NCI-H460 (cell line): ENCODE measurements around the gene TIAM2. TPM values are rescaled to one million over a fixed set of nuclear protein-coding genes. Genes with fewer than 3 reads are reported as not detected.
"Not testable (repeated sequence)": the region's sequence is repeated elsewhere in the genome, so short reads cannot be mapped to it uniquely, and the experiment has no call there.

ENCODE experiments used
- DNase-seq: peaks from one replicate; pipeline ENCODE4 v3.0.0-alpha.2; 2016; ENCODE audit warnings: low read depth; ENCODE audit errors: extremely low read depth
- total RNA-seq: library from RNA; depleted of rRNA; stranded (reverse); fragments of >200 nt; shearing (Covaris generic); gene quantifications from 2 replicates; pipeline ENCODE4 v1.2.3, GENCODE V29; 2014

Gene TIAM2
- total RNA-seq, 1 experiment from 2014 or later = 2.8 TPM

- DNase-seq = no peak
These were observed 192.0 kb downstream of the TIAM2 start for GRCh38 chr6:155187106-155187505.

DNA sequence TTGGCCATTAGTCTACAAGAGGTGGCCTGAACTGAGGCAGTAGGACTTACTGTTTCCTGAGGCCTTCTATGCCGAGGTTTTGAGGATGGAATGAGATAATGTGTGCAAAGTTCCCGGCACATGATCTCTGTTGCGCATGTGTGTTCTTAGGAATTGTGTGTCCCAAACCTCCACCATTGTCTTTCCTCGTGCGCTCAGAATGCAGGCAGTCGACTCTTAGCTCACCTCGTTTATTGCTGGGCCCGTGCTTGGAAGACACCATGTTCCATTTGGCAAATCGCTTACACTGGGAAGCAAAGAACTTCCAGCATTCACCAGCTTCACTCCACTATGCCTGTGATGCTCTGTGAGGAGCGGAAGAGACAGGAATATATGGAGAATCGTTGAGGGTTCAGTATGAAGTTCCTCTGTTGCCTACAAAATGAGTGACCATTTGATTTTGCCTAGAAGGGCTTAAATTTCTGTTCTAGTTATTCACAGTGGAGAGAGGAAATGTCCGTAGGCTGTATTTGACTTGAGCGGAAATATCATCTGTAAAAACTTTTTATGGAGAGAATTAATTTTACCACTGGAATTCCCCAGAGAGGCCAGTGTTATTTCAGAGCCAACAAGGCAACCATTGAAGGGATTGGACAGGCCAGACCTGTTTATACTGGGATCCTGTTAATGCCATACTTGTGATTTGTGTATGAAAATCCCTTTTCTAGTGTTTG lies 193.0 kb downstream of the TIAM2 start:
- DNase-seq = no peak

- DNase-seq = no peak
These were observed 193.8 kb downstream of the TIAM2 start for GRCh38 chr6:155188707-155189496.

GRCh38 chr6:155190677-155191076 lies 195.6 kb downstream of the TIAM2 start:
- DNase-seq = no peak

DNA sequence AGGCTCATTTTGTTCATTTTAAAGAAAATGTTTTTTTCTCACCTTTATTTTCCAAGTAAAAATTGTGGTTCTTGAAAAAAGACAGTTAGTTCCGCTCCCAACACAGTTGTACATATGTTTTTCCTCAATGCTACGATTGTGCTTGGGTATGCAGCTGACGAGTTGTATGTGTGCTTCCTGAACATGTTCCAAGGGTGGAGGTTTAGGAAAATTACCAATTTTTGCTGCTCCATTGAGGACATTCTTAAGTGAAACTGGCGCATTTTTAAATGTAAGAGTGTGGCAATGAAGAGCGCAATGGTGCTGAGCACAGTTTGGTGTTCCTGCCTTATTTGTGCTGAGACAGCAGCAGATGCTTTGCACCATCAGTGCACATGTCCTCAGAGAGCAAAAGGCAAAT lies 198.4 kb downstream of the TIAM2 start:
- no peak for DNase-seq

- no peak for DNase-seq
These were observed 199.3 kb downstream of the TIAM2 start for GRCh38 chr6:155194399-155194798.

GRCh38 chr6:155195903-155196302 lies 200.8 kb downstream of the TIAM2 start:
- no peak for DNase-seq

GRCh38 chr6:155196911-155197310 lies 201.8 kb downstream of the TIAM2 start:
- no peak for DNase-seq

GRCh38 chr6:155197932-155198331 lies 202.8 kb downstream of the TIAM2 start:
- no peak for DNase-seq

- no peak for DNase-seq
These were observed 204.9 kb downstream of the TIAM2 start for GRCh38 chr6:155200012-155200411.

DNA sequence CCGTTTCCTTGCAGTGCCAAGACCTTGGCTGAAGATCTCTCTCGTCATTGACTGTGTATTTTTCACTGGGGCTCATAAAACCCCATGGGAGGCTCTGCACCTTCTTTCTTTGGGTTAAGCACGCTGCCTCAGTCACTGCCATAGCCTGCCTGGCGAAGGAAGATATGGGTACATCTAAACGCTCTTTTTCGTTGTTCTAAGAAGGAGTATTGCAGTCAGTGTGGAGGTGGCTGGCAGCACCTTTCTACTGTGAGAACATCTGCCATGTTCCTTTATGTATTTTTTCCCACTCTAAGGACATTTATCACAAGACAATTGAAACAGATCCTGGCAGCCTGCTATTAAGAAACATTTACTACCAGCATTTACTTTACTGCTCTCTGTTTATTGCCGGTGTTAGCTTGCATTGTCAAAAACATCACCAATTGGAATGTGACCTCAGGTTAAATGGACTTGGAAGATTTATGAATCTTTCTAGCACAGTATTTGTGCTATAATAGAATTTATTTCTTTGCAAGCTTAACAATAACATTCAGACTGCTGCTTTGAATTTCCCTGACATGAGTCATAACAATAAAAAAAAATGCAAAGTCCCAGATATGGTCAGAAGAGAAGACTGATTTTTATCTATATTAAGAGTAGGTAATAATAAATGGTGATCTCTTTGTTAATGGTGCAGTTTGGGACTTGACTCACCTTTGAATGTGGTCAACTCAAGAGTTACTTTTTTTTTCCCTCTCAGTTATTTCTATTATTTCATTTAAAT lies 206.5 kb downstream of the TIAM2 start:
- no peak for DNase-seq

GRCh38 chr6:155207223-155207622 lies 212.1 kb downstream of the TIAM2 start:
- DNase-seq = no peak

DNA sequence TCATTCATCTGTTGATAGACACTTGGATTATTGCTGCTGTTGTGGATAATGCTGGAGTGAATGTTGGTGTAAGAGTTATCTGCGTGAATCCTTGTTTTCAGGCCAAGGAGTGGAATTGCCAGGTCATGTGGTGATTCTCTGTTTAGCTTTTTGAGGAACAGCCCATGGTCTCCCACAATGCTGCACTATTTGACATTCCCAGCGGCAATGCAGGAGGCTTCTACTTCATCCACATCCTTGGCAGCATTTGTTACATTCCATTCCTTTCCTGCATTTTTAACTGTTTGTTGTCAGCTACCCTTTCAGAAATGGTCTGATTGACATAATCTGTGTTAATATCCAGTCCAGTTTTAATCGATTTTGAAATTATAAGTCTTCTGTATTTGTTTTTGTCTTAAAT lies 217.0 kb downstream of the TIAM2 start:
- no peak for DNase-seq

DNA sequence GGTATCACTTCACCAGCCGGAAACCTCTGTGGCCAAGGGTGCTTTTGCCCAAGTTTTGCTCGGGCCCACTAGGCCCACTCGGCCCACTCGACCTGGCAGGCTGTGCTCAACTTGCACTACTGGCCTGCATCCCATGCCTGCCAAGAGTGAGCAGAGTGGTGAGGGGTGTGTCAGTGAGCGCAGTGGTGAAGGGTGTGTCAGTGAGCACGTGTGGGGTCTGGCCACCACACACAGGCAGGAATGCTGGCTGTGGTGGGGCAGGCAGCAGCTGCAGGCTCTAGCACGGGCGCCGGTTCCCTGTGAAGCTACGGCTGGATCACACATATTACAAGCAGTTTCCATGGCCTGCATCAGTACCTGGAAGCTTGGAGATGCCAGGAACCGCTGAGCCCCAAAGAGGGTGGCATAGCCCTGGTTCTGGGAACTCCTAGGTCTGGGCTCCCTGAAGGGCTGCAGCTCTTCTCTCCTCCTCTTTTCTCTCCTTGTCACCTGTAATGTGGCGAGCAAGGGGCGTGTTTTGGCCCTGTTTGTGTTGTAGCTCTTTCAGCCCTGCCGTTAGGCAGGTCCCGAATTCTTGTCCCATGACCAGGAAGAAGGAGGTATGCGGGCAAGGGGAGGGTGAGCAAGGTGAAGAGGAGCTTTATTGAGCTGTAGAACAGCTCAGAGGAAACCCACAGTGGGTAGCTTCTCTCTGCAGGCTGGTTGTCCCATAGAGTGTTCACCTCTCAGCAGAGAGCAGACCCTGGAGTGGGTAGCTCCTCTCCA lies 217.7 kb downstream of the TIAM2 start:
- DNase-seq = no peak

GRCh38 chr6:155213611-155214372 lies 218.7 kb downstream of the TIAM2 start:
- DNase-seq = no peak

DNA sequence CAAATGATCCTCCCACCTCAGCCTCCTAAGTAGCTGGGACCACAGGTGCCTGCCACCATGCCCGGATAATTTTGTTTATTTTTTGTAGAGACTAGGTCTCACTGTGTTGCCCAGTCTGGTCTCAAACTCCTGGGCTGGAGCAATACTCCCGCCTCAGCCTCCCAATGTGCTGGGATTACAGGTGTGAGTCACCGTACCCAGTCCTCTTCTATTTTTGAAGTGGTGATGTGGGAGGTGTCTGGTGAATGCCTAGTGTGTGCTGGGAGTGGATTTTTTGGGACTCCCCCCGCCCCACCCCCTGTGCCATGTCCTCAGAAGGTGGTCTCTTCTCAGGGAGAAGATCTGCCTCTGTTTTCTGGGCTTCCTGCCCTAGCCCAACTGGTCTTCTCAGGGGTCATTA lies 220.8 kb downstream of the TIAM2 start:
- DNase-seq = no peak

GRCh38 chr6:155216312-155217046 lies 221.4 kb downstream of the TIAM2 start:
- no peak for DNase-seq

- DNase-seq = not testable (repeated sequence)
These were observed 223.6 kb downstream of the TIAM2 start for GRCh38 chr6:155218711-155219110.

GRCh38 chr6:155219299-155219698 lies 224.2 kb downstream of the TIAM2 start:
- DNase-seq = no peak
